Caki2 (cell line): ENCODE results near the gene USP15. TPM values are rescaled to one million over a fixed set of nuclear protein-coding genes. Genes with fewer than 3 reads are reported as not detected.
"Not testable (repeated sequence)": the region's sequence is repeated elsewhere in the genome, so short reads cannot be mapped to it uniquely, and the experiment has no call there.

ENCODE experiments used
- DNase-seq: peaks from one replicate; pipeline ENCODE4 v3.0.0-alpha.2; 2015; ENCODE audit warnings: low read depth
- in situ Hi-C: cut with HindIII; loops from 2 replicates; pipeline ENCODE4 v1.10.0; 2016; ENCODE audit warnings: low sequenced_read_pairs, low pct_unique_long_range_greater_than_20kb, mixed read lengths
- total RNA-seq: library from RNA; depleted of rRNA; stranded (reverse); fragments of >200 nt; shearing (Covaris generic); gene quantifications from 2 replicates; pipeline ENCODE4 v1.2.3, GENCODE V29; 2014; ENCODE audit warnings: low replicate concordance

The USP15 gene
- total RNA-seq, 1 experiment from 2014 or later = 13.1 TPM

- in situ Hi-C loops = no loop called here
- DNase-seq = no peak
These were observed 44.4 kb downstream of the USP15 start for GRCh38 chr12:62304560-62304959.

- in situ Hi-C loops = no loop called here
These were observed 45.6 kb downstream of the USP15 start for GRCh38 chr12:62305778-62306177.

DNA sequence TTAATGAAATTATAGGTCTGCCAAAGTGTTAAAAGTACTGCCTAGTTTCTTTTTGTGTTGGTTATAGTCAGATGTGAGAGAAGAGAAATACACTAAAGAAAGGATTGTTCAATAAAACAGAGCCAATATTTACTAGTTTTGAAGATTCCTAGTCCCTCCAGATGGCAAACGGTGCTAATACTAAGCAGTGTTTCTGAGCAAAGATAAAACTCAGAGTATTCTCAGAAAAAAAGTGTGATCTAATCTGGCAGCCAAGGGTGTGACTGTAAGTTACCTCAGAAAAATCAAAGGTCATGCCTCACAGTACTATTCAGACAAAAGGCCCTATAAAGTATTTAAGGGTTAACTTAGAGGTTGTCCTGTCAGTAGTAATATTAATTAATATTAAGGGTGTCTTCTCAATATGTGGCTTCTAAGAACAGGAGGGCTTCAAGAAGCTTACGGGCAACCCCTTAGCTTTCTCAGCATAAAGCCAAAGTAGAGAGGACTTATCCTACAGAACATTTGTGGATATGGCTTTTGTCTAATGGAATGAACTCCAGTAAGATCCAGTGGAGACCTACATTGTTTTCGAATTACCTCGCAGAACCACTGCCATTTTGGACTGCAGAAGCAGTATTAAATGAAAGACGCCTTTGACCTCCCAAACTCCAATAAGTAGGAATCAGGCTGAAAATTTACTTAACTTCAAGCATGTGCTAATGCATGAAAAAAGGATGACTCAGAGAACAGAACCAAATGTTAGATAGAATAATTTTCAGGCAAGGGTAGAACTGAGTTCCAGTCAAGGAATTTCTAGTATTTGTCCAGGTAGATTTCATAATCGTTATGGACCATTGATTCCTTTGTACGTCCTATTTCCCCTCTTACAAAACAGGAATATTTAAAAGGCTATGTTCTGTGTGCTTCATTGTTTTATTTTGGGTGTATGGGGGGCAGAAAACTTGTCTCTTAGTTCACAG lies 46.6 kb downstream of the USP15 start:
- DNase-seq = no peak
- in situ Hi-C loops = no loop called here

More at GRCh38 chr12:62305778-62306177, 45.6 kb downstream of the USP15 start:
- no peak for DNase-seq

- DNase-seq = no peak
- in situ Hi-C loops = no loop called here
These were observed 48.0 kb downstream of the USP15 start for GRCh38 chr12:62308201-62308600.

GRCh38 chr12:62313727-62314380 lies 53.6 kb downstream of the USP15 start:
- no peak for DNase-seq
- in situ Hi-C loops = no loop called here

- in situ Hi-C loops = no loop called here
These were observed 56.8 kb downstream of the USP15 start for GRCh38 chr12:62317017-62317416.

GRCh38 chr12:62319058-62319457 lies 58.9 kb downstream of the USP15 start:
- in situ Hi-C loops = no loop called here
- no peak for DNase-seq

More at GRCh38 chr12:62317017-62317416, 56.8 kb downstream of the USP15 start:
- no peak for DNase-seq

GRCh38 chr12:62320054-62320453 lies 59.9 kb downstream of the USP15 start:
- in situ Hi-C loops = no loop called here
- no peak for DNase-seq

GRCh38 chr12:62323386-62323785 lies 63.2 kb downstream of the USP15 start:
- no peak for DNase-seq
- in situ Hi-C loops = no loop called here

GRCh38 chr12:62328296-62328921 lies 68.2 kb downstream of the USP15 start:
- DNase-seq = no peak
- in situ Hi-C loops = no loop called here

DNA sequence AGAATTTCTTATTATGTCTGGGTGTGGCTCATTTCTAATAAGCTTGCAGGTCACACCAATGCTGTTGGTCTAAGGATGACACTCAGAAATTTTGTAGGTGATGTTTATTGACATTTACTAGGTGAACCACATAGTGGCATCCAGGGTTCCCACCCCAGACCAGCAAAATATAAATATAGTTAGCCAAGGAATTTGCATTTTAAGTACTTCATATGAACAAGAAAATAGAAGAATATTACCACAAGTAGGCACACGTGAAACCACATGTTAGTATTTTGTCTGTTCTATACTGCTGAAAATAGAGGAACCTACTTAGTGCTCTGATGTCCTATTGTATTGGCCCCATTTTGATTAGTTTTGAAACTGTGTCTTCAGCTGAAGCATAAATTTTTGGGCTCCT lies 71.1 kb downstream of the USP15 start:
- no peak for DNase-seq
- in situ Hi-C loops = no loop called here

DNA sequence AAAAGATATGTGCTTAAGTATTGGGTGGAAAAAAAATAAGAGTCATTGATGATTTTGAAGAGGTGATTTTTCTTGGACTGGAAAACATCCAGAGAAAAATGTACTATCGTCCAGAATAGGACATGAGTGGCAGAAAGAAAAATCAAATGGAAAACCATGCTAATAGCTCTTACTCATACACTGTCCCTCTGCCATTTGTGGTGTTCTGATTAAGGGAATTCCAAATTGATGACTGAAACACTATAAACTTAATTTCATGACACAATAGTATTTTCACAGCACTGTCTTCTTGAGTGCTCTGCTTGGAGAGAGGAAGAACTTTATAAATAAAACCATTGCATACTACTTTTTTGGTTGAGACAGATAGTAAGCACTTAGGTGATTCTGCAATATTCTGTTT lies 72.4 kb downstream of the USP15 start:
- in situ Hi-C loops = no loop called here
- no peak for DNase-seq

- DNase-seq = no peak
- in situ Hi-C loops = no loop called here
These were observed 74.9 kb downstream of the USP15 start for GRCh38 chr12:62335057-62335456.

DNA sequence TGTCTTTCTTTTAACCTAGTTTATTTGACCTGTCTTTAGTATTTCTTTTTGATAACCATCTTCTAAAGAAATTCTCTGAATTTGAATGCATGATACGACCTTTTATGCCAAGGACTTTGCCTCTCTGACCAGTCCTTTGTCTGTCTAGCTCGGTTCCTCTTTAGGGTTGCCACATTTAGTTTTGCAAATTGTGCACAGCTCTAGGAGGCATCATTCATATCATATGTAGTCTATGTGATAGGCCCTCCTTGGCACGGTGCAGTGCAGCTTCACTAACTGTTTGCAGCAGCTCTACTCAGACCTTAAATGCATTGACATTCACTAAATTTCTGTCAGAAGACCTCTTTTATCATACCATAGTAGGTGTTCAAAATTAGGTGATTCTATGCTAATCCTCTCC lies 75.6 kb downstream of the USP15 start:
- in situ Hi-C loops = no loop called here
- DNase-seq = no peak

- DNase-seq = not testable (repeated sequence)
These were observed 77.4 kb downstream of the USP15 start for GRCh38 chr12:62337643-62338042.

GRCh38 chr12:62342614-62343303 lies 82.6 kb downstream of the USP15 start:
- in situ Hi-C loops = not testable (repeated sequence)

More at GRCh38 chr12:62337643-62338042, 77.4 kb downstream of the USP15 start:
- in situ Hi-C loops = not testable (repeated sequence)

GRCh38 chr12:62343304-62344120 lies 83.3 kb downstream of the USP15 start:
- in situ Hi-C loops, DNase-seq: not testable (repeated sequence)

More at GRCh38 chr12:62342614-62343303, 82.6 kb downstream of the USP15 start:
- DNase-seq = not testable (repeated sequence)
